Measurements from ENCODE around the gene NUBPL. TPM values are rescaled to one million over a fixed set of nuclear protein-coding genes. Genes with fewer than 3 reads are reported as not detected.
"Not testable (repeated sequence)": the region's sequence is repeated elsewhere in the genome, so short reads cannot be mapped to it uniquely, and the experiment has no call there.

The NUBPL gene
- total RNA-seq, 1 experiment from 2014 or later, result 20.0 TPM

- in situ Hi-C loops (cut with HindIII; ENCODE audit: low pct_unique_long_range_greater_than_20kb, low sequenced_read_pairs), result no loop called here
- DNase-seq (ENCODE audit: low read depth, low spot score), result no peak
Measured at GRCh38 chr14:31702130-31702529, 140.9 kb downstream of the NUBPL start.

- DNase-seq (ENCODE audit: low read depth, low spot score), result peak; percentile 63
- in situ Hi-C loops (cut with HindIII; ENCODE audit: low pct_unique_long_range_greater_than_20kb, low sequenced_read_pairs), result no loop called here
Measured at GRCh38 chr14:31703056-31703455, 141.9 kb downstream of the NUBPL start.

GRCh38 chr14:31705731-31706130, 144.5 kb downstream of the NUBPL start:
- DNase-seq (ENCODE audit: low read depth, low spot score), result no peak
- in situ Hi-C loops (cut with HindIII; ENCODE audit: low pct_unique_long_range_greater_than_20kb, low sequenced_read_pairs), result no loop called here

- in situ Hi-C loops (cut with HindIII; ENCODE audit: low pct_unique_long_range_greater_than_20kb, low sequenced_read_pairs); DNase-seq (ENCODE audit: low read depth, low spot score): not testable (repeated sequence)
Measured at GRCh38 chr14:31708661-31709060, 147.5 kb downstream of the NUBPL start.

GRCh38 chr14:31712244-31713127, 151.3 kb downstream of the NUBPL start:
- no peak for DNase-seq (ENCODE audit: low read depth, low spot score)
- in situ Hi-C loops (cut with HindIII; ENCODE audit: low pct_unique_long_range_greater_than_20kb, low sequenced_read_pairs), result no loop called here

GRCh38 chr14:31716208-31716607, 155.0 kb downstream of the NUBPL start:
- no peak for DNase-seq (ENCODE audit: low read depth, low spot score)
- in situ Hi-C loops (cut with HindIII; ENCODE audit: low pct_unique_long_range_greater_than_20kb, low sequenced_read_pairs), result no loop called here

GRCh38 chr14:31717294-31718085, 156.3 kb downstream of the NUBPL start:
- no peak for DNase-seq (ENCODE audit: low read depth, low spot score)
- in situ Hi-C loops (cut with HindIII; ENCODE audit: low pct_unique_long_range_greater_than_20kb, low sequenced_read_pairs), result no loop called here

- DNase-seq (ENCODE audit: low read depth, low spot score), result no peak
- in situ Hi-C loops (cut with HindIII; ENCODE audit: low pct_unique_long_range_greater_than_20kb, low sequenced_read_pairs), result no loop called here
Measured at GRCh38 chr14:31718585-31718984, 157.4 kb downstream of the NUBPL start.

GRCh38 chr14:31718985-31719384, 157.8 kb downstream of the NUBPL start:
- in situ Hi-C loops (cut with HindIII; ENCODE audit: low pct_unique_long_range_greater_than_20kb, low sequenced_read_pairs), result no loop called here
- DNase-seq (ENCODE audit: low read depth, low spot score), result no peak

GRCh38 chr14:31726337-31726736, 165.1 kb downstream of the NUBPL start:
- no peak for DNase-seq (ENCODE audit: low read depth, low spot score)
- in situ Hi-C loops (cut with HindIII; ENCODE audit: low pct_unique_long_range_greater_than_20kb, low sequenced_read_pairs), result no loop called here

GRCh38 chr14:31727797-31728196, 166.6 kb downstream of the NUBPL start:
- in situ Hi-C loops (cut with HindIII; ENCODE audit: low pct_unique_long_range_greater_than_20kb, low sequenced_read_pairs), result no loop called here
- no peak for DNase-seq (ENCODE audit: low read depth, low spot score)

GRCh38 chr14:31740688-31741087, 179.5 kb downstream of the NUBPL start:
- in situ Hi-C loops (cut with HindIII; ENCODE audit: low pct_unique_long_range_greater_than_20kb, low sequenced_read_pairs), result no loop called here

GRCh38 chr14:31745741-31746140, 184.5 kb downstream of the NUBPL start:
- in situ Hi-C loops (cut with HindIII; ENCODE audit: low pct_unique_long_range_greater_than_20kb, low sequenced_read_pairs), result no loop called here
- no peak for DNase-seq (ENCODE audit: low read depth, low spot score)

More at GRCh38 chr14:31740688-31741087, 179.5 kb downstream of the NUBPL start:
- no peak for DNase-seq (ENCODE audit: low read depth, low spot score)

- in situ Hi-C loops (cut with HindIII; ENCODE audit: low pct_unique_long_range_greater_than_20kb, low sequenced_read_pairs), result no loop called here
- DNase-seq (ENCODE audit: low read depth, low spot score), result no peak
Measured at GRCh38 chr14:31746326-31746725, 185.1 kb downstream of the NUBPL start.

GRCh38 chr14:31749275-31749674, 188.1 kb downstream of the NUBPL start:
- in situ Hi-C loops (cut with HindIII; ENCODE audit: low pct_unique_long_range_greater_than_20kb, low sequenced_read_pairs), result no loop called here
- no peak for DNase-seq (ENCODE audit: low read depth, low spot score)

GRCh38 chr14:31751047-31751446, 189.8 kb downstream of the NUBPL start:
- DNase-seq (ENCODE audit: low read depth, low spot score); in situ Hi-C loops (cut with HindIII; ENCODE audit: low pct_unique_long_range_greater_than_20kb, low sequenced_read_pairs): not testable (repeated sequence)

GRCh38 chr14:31752867-31753661, 191.9 kb downstream of the NUBPL start:
- in situ Hi-C loops (cut with HindIII; ENCODE audit: low pct_unique_long_range_greater_than_20kb, low sequenced_read_pairs), result no loop called here
- DNase-seq (ENCODE audit: low read depth, low spot score), result no peak

- in situ Hi-C loops (cut with HindIII; ENCODE audit: low pct_unique_long_range_greater_than_20kb, low sequenced_read_pairs), result no loop called here
- DNase-seq (ENCODE audit: low read depth, low spot score), result no peak
Measured at GRCh38 chr14:31758941-31759340, 197.7 kb downstream of the NUBPL start.
